Left cardiac atrium (tissue), 2 donors: ENCODE measurements around the gene COQ10B. TPM values are rescaled to one million over a fixed set of nuclear protein-coding genes. Genes with fewer than 3 reads are reported as not detected.

Experiments
- total RNA-seq, 2 donors: library from RNA; stranded (reverse); fragmentation: NEBNext Ultra II Directional; extraction: Animal tissue kit (Norgen Biotek cat#: 25700); gene quantifications; one replicate each; pipeline ENCODE4 v1.2.1, GENCODE V29; 2021
- donor health status: DM: no; HTN: yes; CAD: no; lungs with severe emphysema.
- donor health status: DM: yes; HTN: yes; CAD: no.

Gene COQ10B
- total RNA-seq, 2 donors from 2014 or later, result 23.0 to 43.4 TPM

Other genes with a start within 250 kb of the COQ10B start
- gene ANKRD44, start 142.8 kb upstream of the COQ10B start, total RNA-seq, result 10 to 100 TPM; 10.2 to 16.8 TPM
- gene SF3B1, start 18.5 kb upstream of the COQ10B start, total RNA-seq, result 100 to 1,000 TPM; 136 to 157 TPM
- gene HSPD1, start 46.3 kb downstream of the COQ10B start, total RNA-seq, result 100 to 1,000 TPM; 164 to 166 TPM
- gene HSPE1, start 46.8 kb downstream of the COQ10B start, total RNA-seq, result 100 to 1,000 TPM; 111 to 117 TPM
- 10 to 100 TPM; 19.8 to 32.6 TPM for gene MOB4, start 62.5 kb downstream of the COQ10B start, total RNA-seq
- gene RFTN2, start 222.0 kb downstream of the COQ10B start, total RNA-seq, result 1 to 10 TPM; 3.9 to 8.6 TPM